Activated T-cell treated with anti-CD3 and anti-CD28 coated beads, Interleukin-2, amount 50 U/mL, for 48 hours (primary cell): Measurements from ENCODE around the gene MED9.
A peak's percentile ranks its signal among the peaks of the same experiment; 100 is the strongest.

Experiments
- DNase-seq, 2 experiments: peaks; one replicate each; pipeline ENCODE4 v3.0.0-alpha.2; 2020

The MED9 gene

GRCh38 chr17:17492571-17492970, 15.8 kb downstream of the MED9 start:
- no peak for DNase-seq

GRCh38 chr17:17493249-17493985, 16.6 kb downstream of the MED9 start:
- DNase-seq = no peak

GRCh38 chr17:17493986-17494466, 17.2 kb downstream of the MED9 start:
- DNase-seq = no peak

- no peak for DNase-seq
Observed at GRCh38 chr17:17494499-17494869, 17.7 kb downstream of the MED9 start.

- DNase-seq = peak; percentile 48 to 53
Observed at GRCh38 chr17:17494870-17495535, 18.2 kb downstream of the MED9 start.

- DNase-seq = peak; percentile 61 to 68
Observed at GRCh38 chr17:17495536-17496188, 18.9 kb downstream of the MED9 start.

GRCh38 chr17:17496189-17497064, 19.6 kb downstream of the MED9 start, which contains the start of gene RASD1:
RASD1 (minus strand) TSS chr17:17496395; CDS start chr17:17496181, 214 bp downstream.
- peak; percentile 87 to 92 for DNase-seq

- DNase-seq = no peak
Observed at GRCh38 chr17:17497065-17497844, 20.5 kb downstream of the MED9 start.

GRCh38 chr17:17497845-17498520, 21.2 kb downstream of the MED9 start:
- DNase-seq = no peak

GRCh38 chr17:17498606-17499301, 22.0 kb downstream of the MED9 start:
- no peak for DNase-seq

- DNase-seq = no peak
Observed at GRCh38 chr17:17499402-17500145, 22.8 kb downstream of the MED9 start.

- no peak for DNase-seq
Observed at GRCh38 chr17:17500999-17501605, 24.3 kb downstream of the MED9 start.

- no peak for DNase-seq
Observed at GRCh38 chr17:17502741-17503565, 26.2 kb downstream of the MED9 start.

- no peak for DNase-seq
Observed at GRCh38 chr17:17503566-17504130, 26.8 kb downstream of the MED9 start.

GRCh38 chr17:17504341-17505140, 27.7 kb downstream of the MED9 start:
- DNase-seq = no peak

- DNase-seq = no peak
Observed at GRCh38 chr17:17505151-17505550, 28.4 kb downstream of the MED9 start.

- no peak for DNase-seq
Observed at GRCh38 chr17:17505610-17506171, 28.9 kb downstream of the MED9 start.
